GM11168 (cell line): ENCODE results near the gene HEMGN.
"Not testable (repeated sequence)": the region's sequence is repeated elsewhere in the genome, so short reads cannot be mapped to it uniquely, and the experiment has no call there.

Experiments used
- in situ Hi-C: fragments of 300-500 bp; cut with MboI; formaldehyde crosslinking; loops from one replicate; pipeline ENCODE4 v1.12.0; 2022; ENCODE audit warnings: low sequenced_read_pairs; ENCODE audit not compliant: unreplicated experiment

The HEMGN gene

DNA sequence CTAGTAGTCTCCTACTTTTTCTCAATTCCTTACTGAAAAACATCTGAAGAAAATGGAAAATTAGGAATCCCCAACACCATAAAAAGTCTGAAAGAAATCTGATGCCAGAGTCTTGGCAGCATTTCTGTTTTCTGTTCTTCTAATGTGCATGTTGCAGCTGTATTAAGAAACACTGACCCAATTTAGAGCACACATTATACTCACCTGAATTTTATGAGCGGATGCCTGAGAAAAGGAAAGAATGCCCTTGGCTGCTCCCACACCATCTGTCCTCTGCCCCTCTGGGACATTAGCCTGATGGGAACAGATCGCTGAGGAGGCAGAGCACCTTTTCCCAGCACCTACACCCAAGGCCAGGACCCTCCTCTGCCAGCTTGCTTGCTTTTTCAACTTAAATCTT lies 31.0 kb upstream of the HEMGN start:
- in situ Hi-C loops, result no loop called here

- in situ Hi-C loops, result no loop called here
These were observed 28.5 kb upstream of the HEMGN start for GRCh38 chr9:97966493-97966892.

- in situ Hi-C loops, result no loop called here
These were observed 26.9 kb upstream of the HEMGN start for GRCh38 chr9:97964901-97965300.

DNA sequence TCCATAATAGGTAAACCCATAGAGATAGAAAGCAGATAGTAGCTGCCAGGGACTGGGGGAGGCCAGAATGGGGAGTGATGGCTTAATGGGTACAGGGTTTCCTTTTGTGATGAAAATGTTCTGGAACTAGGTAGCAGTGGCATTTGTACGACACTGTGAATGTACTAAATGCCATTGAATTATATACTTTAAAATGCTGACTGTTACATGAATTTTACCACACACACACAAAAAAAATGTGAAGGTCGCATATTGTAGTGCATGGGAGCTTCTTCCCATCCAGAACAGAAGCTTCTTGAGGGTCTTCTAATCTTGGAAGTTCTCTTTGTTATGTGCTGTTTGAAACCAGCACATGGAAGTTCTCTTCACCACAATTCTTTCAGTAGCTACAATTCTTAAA lies 25.3 kb upstream of the HEMGN start:
- in situ Hi-C loops, result no loop called here

DNA sequence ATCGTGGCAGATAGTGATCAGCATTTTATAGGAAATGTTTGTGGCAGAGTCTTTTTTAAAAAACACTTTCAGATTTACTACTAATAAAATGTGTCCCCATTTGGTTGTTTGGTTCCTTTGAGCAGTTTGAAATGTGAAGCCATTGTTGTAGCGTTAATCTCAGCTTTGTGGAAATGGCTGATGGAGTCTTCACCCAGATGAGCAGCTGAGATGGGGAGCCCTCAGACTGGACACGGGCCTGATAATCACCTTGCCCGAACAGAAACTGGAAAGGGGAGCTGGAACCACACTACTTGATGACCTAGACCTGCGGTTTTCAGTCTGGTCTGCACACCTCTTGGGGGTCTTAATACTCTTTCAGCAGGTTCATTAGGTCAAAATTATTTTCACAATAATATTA lies 24.6 kb upstream of the HEMGN start:
- in situ Hi-C loops, result no loop called here

DNA sequence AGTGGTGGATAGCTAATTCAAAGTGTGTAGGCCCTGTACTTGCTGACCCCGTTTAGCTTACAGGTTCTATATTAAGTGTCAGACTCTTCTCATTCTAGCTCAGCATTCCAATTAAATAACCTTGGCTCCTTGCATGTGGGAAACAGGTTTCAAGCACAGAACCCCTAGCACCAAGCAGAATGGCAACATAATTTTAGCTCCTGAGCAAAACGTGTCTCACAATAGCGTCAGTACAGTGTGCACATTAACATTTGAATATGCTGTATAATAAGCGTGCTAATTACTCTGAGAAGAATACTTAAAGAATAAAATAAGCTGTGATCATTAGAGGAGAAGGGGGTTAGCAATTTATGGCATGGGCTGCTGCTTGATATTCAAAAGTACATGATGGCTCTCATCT lies 24.2 kb upstream of the HEMGN start:
- in situ Hi-C loops, result no loop called here

DNA sequence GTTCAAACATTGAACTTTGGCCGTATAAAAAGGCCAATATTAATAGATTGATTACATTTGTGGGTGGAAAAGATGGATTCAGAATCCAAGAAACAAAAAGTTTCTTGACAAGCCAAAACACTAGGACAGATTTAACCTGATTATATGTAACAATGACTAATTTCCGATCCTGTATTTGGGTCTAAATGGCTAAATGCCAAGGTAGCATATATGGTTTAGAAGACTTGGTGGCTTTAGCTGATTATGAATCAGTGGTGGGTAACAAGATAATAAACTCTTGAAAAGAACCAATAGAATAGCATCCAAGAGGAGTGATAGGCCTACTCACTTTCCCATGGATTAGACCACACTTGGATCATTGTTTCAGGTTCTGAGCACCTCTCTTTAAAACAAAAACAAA lies 23.4 kb upstream of the HEMGN start:
- in situ Hi-C loops, result no loop called here

GRCh38 chr9:97960678-97961328 lies 22.8 kb upstream of the HEMGN start:
- in situ Hi-C loops, result not testable (repeated sequence)

- in situ Hi-C loops, result no loop called here
These were observed 21.6 kb upstream of the HEMGN start for GRCh38 chr9:97959585-97959984.

GRCh38 chr9:97958812-97959511 lies 21.0 kb upstream of the HEMGN start:
- in situ Hi-C loops, result no loop called here

GRCh38 chr9:97956331-97956730 lies 18.4 kb upstream of the HEMGN start:
- in situ Hi-C loops, result no loop called here

- in situ Hi-C loops, result no loop called here
These were observed 16.6 kb upstream of the HEMGN start for GRCh38 chr9:97954550-97954989.

GRCh38 chr9:97950873-97951272 lies 12.9 kb upstream of the HEMGN start:
- in situ Hi-C loops, result not testable (repeated sequence)

GRCh38 chr9:97947094-97947493 lies 9.1 kb upstream of the HEMGN start:
- in situ Hi-C loops, result not testable (repeated sequence)

GRCh38 chr9:97945470-97945869 lies 7.5 kb upstream of the HEMGN start:
- in situ Hi-C loops, result not testable (repeated sequence)

DNA sequence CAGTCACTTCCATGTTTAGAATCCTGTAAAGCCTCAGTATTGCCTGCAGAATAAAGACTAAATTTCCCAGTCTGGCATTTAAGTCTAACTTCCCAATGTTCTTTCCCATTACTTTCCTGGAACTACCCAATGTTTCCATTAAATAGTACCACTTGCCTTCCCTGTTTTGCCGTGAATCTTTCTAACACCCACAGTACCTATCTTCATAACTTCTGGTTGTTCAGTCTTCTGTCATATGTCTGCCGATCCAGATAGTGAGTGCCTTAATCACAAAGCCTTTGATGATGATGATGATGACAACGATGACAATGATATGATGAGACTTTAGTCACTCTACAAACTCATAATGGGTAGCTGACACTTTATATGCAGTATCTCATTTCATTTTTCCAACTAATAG lies 6.6 kb upstream of the HEMGN start:
- in situ Hi-C loops, result no loop called here

GRCh38 chr9:97943308-97943855 lies 5.4 kb upstream of the HEMGN start:
- in situ Hi-C loops, result no loop called here

GRCh38 chr9:97941323-97941722 lies 3.4 kb upstream of the HEMGN start:
- in situ Hi-C loops, result no loop called here

- in situ Hi-C loops, result no loop called here
These were observed 2.8 kb upstream of the HEMGN start for GRCh38 chr9:97940741-97941140.

DNA sequence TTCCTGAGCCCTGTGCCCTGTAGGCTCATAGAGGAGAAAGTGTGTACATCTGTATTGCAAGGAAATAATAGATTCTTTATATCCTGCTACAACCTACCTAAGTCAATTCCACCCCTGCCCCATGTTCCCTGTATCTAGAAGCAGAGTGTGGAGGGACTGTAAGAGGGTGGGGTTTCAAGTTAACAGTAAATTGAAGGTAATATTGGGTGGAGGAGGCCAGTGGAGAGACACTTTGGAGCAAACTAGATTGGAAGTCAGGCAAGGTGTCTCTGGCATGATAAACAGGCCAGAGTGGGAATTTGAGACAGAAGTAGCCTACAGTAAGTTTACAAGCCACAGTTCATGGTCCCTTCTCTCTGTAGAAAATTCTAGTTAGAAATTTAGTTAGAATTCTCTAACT lies 2.3 kb upstream of the HEMGN start:
- in situ Hi-C loops, result no loop called here

- in situ Hi-C loops, result no loop called here
These were observed 974 bp downstream of the HEMGN start for GRCh38 chr9:97936998-97937397.

DNA sequence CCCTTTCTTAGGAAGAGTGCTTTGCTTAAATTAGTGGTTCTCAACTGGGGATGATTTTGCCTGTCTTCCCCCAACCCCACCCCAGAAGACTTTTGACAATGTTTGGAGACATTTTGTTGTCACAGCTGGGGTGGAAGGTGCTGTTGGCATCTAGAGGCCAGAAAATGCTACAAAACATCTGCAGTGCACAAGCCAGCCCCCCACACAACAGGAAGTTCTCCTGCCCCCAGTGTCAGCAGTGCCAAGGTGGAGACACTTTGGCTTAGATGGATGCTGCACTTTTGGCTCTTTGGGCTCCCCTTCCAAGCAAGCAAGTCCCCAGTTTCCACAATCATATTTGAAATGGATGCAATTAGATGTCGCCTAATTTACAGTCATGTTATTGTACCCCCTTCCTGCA lies 2.7 kb downstream of the HEMGN start:
- in situ Hi-C loops, result no loop called here
